Erythroblast (primary cell): Measurements from ENCODE around the gene TTC13.

Experiments
- GATA1 ChIP-seq: IDR thresholded peaks from 2 replicates; pipeline ENCODE4 v1.6.1; 2011; ENCODE audit warnings: low read depth, mild to moderate bottlenecking, control low read depth, low read length, moderate library complexity
- POLR2A ChIP-seq: IDR thresholded peaks from 2 replicates; pipeline ENCODE4 v1.6.1; 2011; ENCODE audit warnings: mild to moderate bottlenecking, low read length

- TF ChIP-seq POLR2A = no peak
- TF ChIP-seq GATA1 = no peak
Measured at GRCh38 chr1:230909974-230910754, 68.5 kb downstream of the TTC13 start.
